Tibial nerve (tissue), 3 donors: ENCODE data around the gene HOXA2.

Source experiments
- CTCF ChIP-seq, 5 experiments: fragments of 200-600 bp in 3 of 5; fragments of 450-650 bp in 2 of 5; sonication (generic) in 3 of 5; IDR thresholded peaks; one replicate each; pipeline ENCODE4 v1.5.1; 2016 to 2019; ENCODE audit warnings: antibody characterized with exemption in 5 of 5, mild to moderate bottlenecking in 3 of 5, moderate library complexity in 2 of 5
- POLR2A ChIP-seq, 2 donors: fragments of 450-650 bp; IDR thresholded peaks; one replicate each; pipeline ENCODE4 v1.6.1; 2017; ENCODE audit warnings: antibody characterized with exemption in 2 of 2, mild to moderate bottlenecking in 2 of 2, moderate library complexity in 2 of 2

GRCh38 chr7:27098578-27099451 is 3.7 kb downstream of the HOXA2 start:
- TF ChIP-seq CTCF (IDR thresholded peaks at IDR 0.05) (no peak), POLR2A (IDR thresholded peaks at IDR 0.05) (no peak)
